IMR-90 (cell line): ENCODE data around the gene PLPPR3. TPM values are rescaled to one million over a fixed set of nuclear protein-coding genes. Genes with fewer than 3 reads are reported as not detected.
A peak's percentile ranks its signal among the peaks of the same experiment; 100 is the strongest.

ENCODE experiments used
- ATAC-seq: fragments of 200-7000 bp; cut with Tn5 transposase; 2 replicates; pipeline ENCODE4 v1.9.1; 2020; ENCODE audit warnings: low read depth, mild to moderate bottlenecking, moderate library complexity
- BruUV-seq: library from RNA; stranded (reverse); fragments of 400-500 nt; replicated peaks from 2 replicates; lab custom pipeline; 2021; lab: Mats Ljungman, UMichigan
- CTCF ChIA-PET: fragments of 300-600 bp; formaldehyde crosslinking; extraction: SDS; loops from one replicate; lab custom pipeline; 2021; ENCODE audit warnings: antibody characterized with exemption; lab: Yijun Ruan, JAX
- POLR2A ChIA-PET: fragments of 300-600 bp; sonication (Branson Sonifier 250); formaldehyde crosslinking; loops from one replicate; lab custom pipeline; 2022; ENCODE audit warnings: antibody characterized with exemption; ENCODE audit not compliant: unreplicated experiment; lab: Charles Lee
- DNase-seq: peaks from one replicate; pipeline ENCODE4 v3.0.0; 2013
- H2AFZ ChIP-seq: replicated peaks from 2 replicates; pipeline ENCODE3; 2013; ENCODE audit warnings: low read length, mild to moderate bottlenecking; ENCODE audit not compliant: poor library complexity
- H2AK5ac ChIP-seq: 2 replicates; pipeline ENCODE4 v1.6.1; 2013; ENCODE audit warnings: low read depth, low read length, inconsistent platforms
- H2AK9ac ChIP-seq: replicated peaks from 2 replicates; pipeline ENCODE3; 2013; ENCODE audit warnings: mild to moderate bottlenecking, low read depth, low read length, moderate library complexity; ENCODE audit not compliant: poor library complexity
- H2BK120ac ChIP-seq: 2 replicates; pipeline ENCODE4 v1.6.1; 2013; ENCODE audit warnings: low read depth, low read length, inconsistent platforms
- H2BK15ac ChIP-seq: 3 replicates; pipeline ENCODE4 v1.6.1; 2013; ENCODE audit warnings: low read depth, low read length, inconsistent platforms
- H2BK20ac ChIP-seq: 2 replicates; pipeline ENCODE4 v1.6.1; 2013; ENCODE audit warnings: low read depth, mild to moderate bottlenecking, inconsistent platforms, low read length, moderate library complexity
- H2BK5ac ChIP-seq: 2 replicates; pipeline ENCODE4 v1.6.1; 2013; ENCODE audit warnings: mild to moderate bottlenecking, low read depth, low read length, inconsistent platforms; ENCODE audit not compliant: poor library complexity, severe bottlenecking
- H3K14ac ChIP-seq: replicated peaks from 2 replicates; pipeline ENCODE4 v1.6.1; 2013; ENCODE audit warnings: low read depth, low read length, inconsistent platforms
- H3K18ac ChIP-seq: 2 replicates; pipeline ENCODE4 v1.6.1; 2013; ENCODE audit warnings: low read depth, low read length, control low read depth
- H3K23ac ChIP-seq: 2 replicates; pipeline ENCODE4 v1.6.1; 2013; ENCODE audit warnings: low read depth, low read length, inconsistent platforms
- H3K27ac ChIP-seq: 2 replicates; pipeline ENCODE4 v1.5.1; 2013; ENCODE audit warnings: mild to moderate bottlenecking, control low read depth, low read length; ENCODE audit not compliant: insufficient read depth
- H3K27me3 ChIP-seq: 2 replicates; pipeline ENCODE4 v1.6.1; 2013; ENCODE audit warnings: low read length; ENCODE audit not compliant: control insufficient read depth, insufficient read depth
- H3K36me3 ChIP-seq: 2 replicates; pipeline ENCODE4 v1.6.1; 2013; ENCODE audit warnings: low read length, mixed read lengths; ENCODE audit not compliant: control insufficient read depth, insufficient read depth
- H3K4ac ChIP-seq: 2 replicates; pipeline ENCODE4 v1.6.1; 2013; ENCODE audit warnings: low read depth, low read length, inconsistent platforms
- H3K4me1 ChIP-seq: 2 replicates; pipeline ENCODE4 v1.6.1; 2013; ENCODE audit warnings: low read length, mixed read lengths; ENCODE audit not compliant: control insufficient read depth, insufficient read depth
- H3K4me2 ChIP-seq: 2 replicates; pipeline ENCODE4 v1.6.1; 2013; ENCODE audit warnings: low read depth, mild to moderate bottlenecking, control low read depth, low read length, moderate library complexity
- H3K4me3 ChIP-seq: 2 replicates; pipeline ENCODE4 v1.5.1; 2013; ENCODE audit warnings: low read depth, mild to moderate bottlenecking, control low read depth, low read length, moderate library complexity; ENCODE audit not compliant: insufficient read depth
- H3K56ac ChIP-seq: 2 replicates; pipeline ENCODE4 v1.6.1; 2013; ENCODE audit warnings: low read length, inconsistent platforms; ENCODE audit not compliant: insufficient read depth; ENCODE audit errors: extremely low read depth
- H3K79me1 ChIP-seq, 2 experiments: 2 replicates each; pipeline ENCODE4 v1.6.1; 2013; ENCODE audit warnings: low read length in 2 of 2, inconsistent platforms in 1 of 2, low read depth in 1 of 2
- H3K9ac ChIP-seq: 2 replicates; pipeline ENCODE4 v1.6.1; 2013; ENCODE audit warnings: low read depth, low read length, control low read depth
- H3K9me1 ChIP-seq: 2 replicates; pipeline ENCODE4 v1.6.1; 2013; ENCODE audit warnings: low read length, inconsistent platforms; ENCODE audit not compliant: insufficient read depth
- H3K9me3 ChIP-seq: 2 replicates; pipeline ENCODE4 v1.6.1; 2013; ENCODE audit warnings: low read length; ENCODE audit not compliant: control insufficient read depth, insufficient read depth
- H4K20me1 ChIP-seq: 2 replicates; pipeline ENCODE4 v1.6.1; 2013; ENCODE audit warnings: low read length, inconsistent platforms; ENCODE audit not compliant: insufficient read depth
- H4K5ac ChIP-seq: 2 replicates; pipeline ENCODE4 v1.6.1; 2013; ENCODE audit warnings: mild to moderate bottlenecking, low read depth, low read length, control low read depth
- H4K8ac ChIP-seq, 2 experiments: 2 replicates each; pipeline ENCODE4 v1.6.1; 2013; ENCODE audit warnings: low read depth in 2 of 2, low read length in 2 of 2, control low read depth in 1 of 2, inconsistent platforms in 1 of 2
- H4K91ac ChIP-seq: 2 replicates; pipeline ENCODE4 v1.6.1; 2013; ENCODE audit warnings: low read depth, low read length, inconsistent platforms; ENCODE audit not compliant: insufficient read depth
- CTCF ChIP-seq: conservative IDR thresholded peaks from 2 replicates; pipeline ENCODE4 v1.5.1; 2012; ENCODE audit warnings: mild to moderate bottlenecking, low read depth, low read length, improper control_type of control experiment
- FOS ChIP-seq: fragments of 150-350 bp; IDR thresholded peaks from 2 replicates; pipeline ENCODE4 v1.6.1; 2016; ENCODE audit warnings: low read depth, low read length
- MXI1 ChIP-seq: IDR thresholded peaks from 2 replicates; pipeline ENCODE4 v1.6.1; 2012; ENCODE audit warnings: low read depth, mild to moderate bottlenecking, low read length, moderate library complexity, borderline replicate concordance
- POLR2A ChIP-seq: IDR thresholded peaks from 2 replicates; pipeline ENCODE4 v1.6.1; 2012; ENCODE audit warnings: mild to moderate bottlenecking, low read depth, low read length
- RAD21 ChIP-seq: IDR thresholded peaks from 2 replicates; pipeline ENCODE4 v1.6.1; 2012; ENCODE audit warnings: low read length, improper control_type of control experiment
- RCOR1 ChIP-seq: IDR thresholded peaks from 2 replicates; pipeline ENCODE4 v1.6.1; 2012; ENCODE audit warnings: mild to moderate bottlenecking, low read length, improper control_type of control experiment; ENCODE audit not compliant: insufficient replicate concordance
- WGBS, 2 experiments: methylation state at CpG; one replicate each; pipeline versions ENCODE4 v1.1.5 to v1.1.7; 2013; ENCODE audit warnings: missing lambda C conversion rate in 2 of 2; ENCODE audit not compliant: insufficient read length in 1 of 2; ENCODE audit errors: extremely low coverage in 2 of 2; 5-methylcytosine and 5-hydroxymethylcytosine counted together
- dilution Hi-C: fragments of 300-500 bp; cut with HindIII; formaldehyde crosslinking; loops from one replicate; pipeline ENCODE4 v1.14.3; 2018; ENCODE audit warnings: low sequenced_read_pairs; ENCODE audit not compliant: unreplicated experiment
- in situ Hi-C: fragments of 300-500 bp; cut with MboI; formaldehyde crosslinking; loops from 3 replicates; pipeline ENCODE4 v1.14.3; 2019; ENCODE audit warnings: low sequenced_read_pairs, inconsistent platforms, mixed read lengths
- intact Hi-C: fragments of 100-400 bp; cut with micrococcal nuclease; formaldehyde crosslinking; loops from 2 replicates; pipeline ENCODE4 v1.10.0; 2022
- polyA plus RNA-seq, 3 experiments: library from polyadenylated mRNA; depleted of rRNA; stranded (reverse); fragments of >200 nt; gene quantifications; 2 replicates each; pipeline ENCODE4 v1.2.3, GENCODE V29; 2012; ENCODE audit warnings: low replicate concordance in 1 of 3
- total RNA-seq: library from RNA; depleted of rRNA; stranded (reverse); fragments of >200 nt; gene quantifications from 2 replicates; pipeline ENCODE4 v1.2.3, GENCODE V29; 2012
- TF ChIP-seq, protein P1 (sequence below): fragments of 150-350 bp; IDR thresholded peaks from 2 replicates; pipeline ENCODE4 v1.6.1; 2016; ENCODE audit warnings: low read depth, mild to moderate bottlenecking, low read length, moderate library complexity, borderline replicate concordance

The PLPPR3 gene
- total and polyA plus RNA-seq, 2 of the 4 experiments (the other 2 are of a cell fraction) = 0.36 to 1.2 TPM

DNA sequence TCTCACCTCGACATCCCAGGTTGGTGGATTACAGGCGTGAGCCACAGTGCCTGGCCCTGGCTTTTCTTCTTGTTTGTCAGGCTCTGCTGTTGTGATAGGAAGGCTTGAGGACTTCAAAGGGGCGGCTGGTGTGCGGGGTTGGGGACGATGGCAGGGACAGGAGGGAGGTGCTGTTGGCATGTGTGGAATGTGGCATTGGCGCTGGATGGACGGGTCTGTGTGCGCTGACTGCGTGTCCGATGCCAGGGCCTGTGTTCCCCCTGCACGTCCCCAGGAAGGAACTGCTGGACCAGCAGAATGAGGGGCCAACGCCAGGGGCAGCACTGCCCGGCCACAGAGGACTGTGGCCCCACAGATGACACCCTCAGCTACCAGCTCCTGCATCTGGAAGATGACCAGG is 37.2 kb downstream of the PLPPR3 start:
- Histone ChIP-seq H3K27me3 (no peaks in the 10 kb centered on the region), H3K23ac (no peak overlapping the region; the same call in 1 of the 2 replicates), H2BK15ac (no peak overlapping the region), H3K9ac (no peak overlapping the region), H4K91ac (no peak overlapping the region), H3K4me2 (no peak overlapping the region), H2AK5ac (peak overlapping the region; percentile 78), H3K14ac (no peak overlapping the region), H3K36me3 (no peaks in the 10 kb centered on the region), H3K56ac (no peak overlapping the region), H4K5ac (no peak overlapping the region), H3K4ac (peak overlapping the region; percentile 43; the same call in 1 of the 2 replicates), H4K20me1 (no peaks in the 10 kb centered on the region), H2AFZ (peak overlapping the region; percentile 23), H3K4me1 (peaks cover 15% of the 10 kb centered on the region), H3K9me1 (peaks cover 11% of the 10 kb centered on the region), H2BK5ac (no peak overlapping the region), H3K4me3 (no peak overlapping the region), H2BK120ac (0 out of 2 replicates have a peak overlapping the region, but pooled peaks have one; percentile 32), H2BK20ac (peak overlapping the region; percentile 80; the same call in 1 of the 2 replicates), H3K27ac (no peak overlapping the region), H3K18ac (no peak overlapping the region), H3K79me1 (peaks cover 2 to 34% of the 10 kb centered on the region in 2 experiments; a peak in 2 of 4 replicates), H3K9me3 (no peaks in the 10 kb centered on the region), H4K8ac (no peak overlapping the region), H2AK9ac (no peak overlapping the region)
- in situ Hi-C loops = no loop called here
- DNase-seq (no peak), ATAC-seq (no peak)
- ChIA-PET CTCF (no interaction called here), POLR2A (interaction anchor here (0.6 kb wide), 1 partner anchor 35 kb away, joined by 3 read pairs; no protein-coding TSS in a partner anchor)
- no TSS peak for BruUV-seq
- intact Hi-C loops = no loop called here
- WGBS, 2 experiments = 88% methylated on average over 7 of the region's 13 CpGs; no CpG with 5 or more reads in 1 of the 2 experiments
- dilution Hi-C loops = no loop called here
- TF ChIP-seq RCOR1 (no peak), POLR2A (no peak), CTCF (no peak), MXI1 (no peak), RAD21 (no peak), FOS (no peak)
- TF ChIP-seq, protein P1, sequence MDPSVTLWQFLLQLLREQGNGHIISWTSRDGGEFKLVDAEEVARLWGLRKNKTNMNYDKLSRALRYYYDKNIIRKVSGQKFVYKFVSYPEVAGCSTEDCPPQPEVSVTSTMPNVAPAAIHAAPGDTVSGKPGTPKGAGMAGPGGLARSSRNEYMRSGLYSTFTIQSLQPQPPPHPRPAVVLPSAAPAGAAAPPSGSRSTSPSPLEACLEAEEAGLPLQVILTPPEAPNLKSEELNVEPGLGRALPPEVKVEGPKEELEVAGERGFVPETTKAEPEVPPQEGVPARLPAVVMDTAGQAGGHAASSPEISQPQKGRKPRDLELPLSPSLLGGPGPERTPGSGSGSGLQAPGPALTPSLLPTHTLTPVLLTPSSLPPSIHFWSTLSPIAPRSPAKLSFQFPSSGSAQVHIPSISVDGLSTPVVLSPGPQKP = no peak
